GM12878 (cell line): Measurements from ENCODE around the gene UBR2. TPM values are rescaled to one million over a fixed set of nuclear protein-coding genes. Genes with fewer than 3 reads are reported as not detected.

ENCODE experiments used
- ATAC-seq: fragments of 200-7000 bp; cut with Tn5 transposase; 3 replicates; pipeline ENCODE4 v1.9.1; 2020; ENCODE audit warnings: mild to moderate bottlenecking, moderate library complexity
- BruUV-seq: library from RNA; stranded (reverse); fragments of 400-500 nt; replicated peaks from 2 replicates; lab custom pipeline; 2021; lab: Mats Ljungman, UMichigan
- CTCF ChIA-PET: fragments of 300-600 bp; sonication (Branson Sonifier 250); formaldehyde crosslinking; extraction: SDS; loops from one replicate; lab custom pipeline; 2021; ENCODE audit warnings: inconsistent platforms; lab: Yijun Ruan, JAX
- POLR2A ChIA-PET: fragments of 350-600 bp; formaldehyde crosslinking; extraction: SDS; loops from one replicate; lab custom pipeline; 2021; ENCODE audit warnings: inconsistent platforms; lab: Charles Lee
- RAD21 ChIA-PET: fragments of 300-600 bp; sonication (Branson Sonifier 250); formaldehyde crosslinking; loops from one replicate; lab custom pipeline; 2023; ENCODE audit warnings: antibody characterized with exemption; ENCODE audit not compliant: unreplicated experiment; lab: Charles Lee
- SMC1A ChIA-PET: fragments of 300-600 bp; sonication (Branson Sonifier 250); formaldehyde crosslinking; loops from one replicate; lab custom pipeline; 2023; ENCODE audit not compliant: unreplicated experiment, uncharacterized antibody; lab: Charles Lee
- DNase-seq: peaks from one replicate; pipeline ENCODE4 v3.0.0-alpha.2; 2011; ENCODE audit warnings: low read depth, low spot score
- FAIRE-seq: peaks from 3 replicates; lab custom pipeline; 2011; peaks lifted over from hg19 to GRCh38; lab: Jason Lieb, UNC
- H2AFZ ChIP-seq: 2 replicates; pipeline ENCODE4 v1.6.0; 2011; ENCODE audit warnings: low read depth, low read length, control low read depth; ENCODE audit not compliant: control insufficient read depth
- H3K27ac ChIP-seq: 2 replicates; pipeline ENCODE4 v1.5.1; 2011; ENCODE audit warnings: control low read depth; ENCODE audit not compliant: control insufficient read depth, insufficient read depth
- H3K27me3 ChIP-seq, 2 experiments: replicated peaks in 1 of 2; 2 replicates each; pipeline versions ENCODE4 v1.6.0 to v1.6.1; 2011; ENCODE audit warnings: low read length in 1 of 2; ENCODE audit not compliant: control insufficient read depth in 2 of 2, insufficient read depth in 2 of 2
- H3K36me3 ChIP-seq, 2 experiments: 2 replicates each; pipeline ENCODE4 v1.5.1; 2011; ENCODE audit warnings: low read length in 1 of 2; ENCODE audit not compliant: control insufficient read depth in 2 of 2, insufficient read depth in 2 of 2
- H3K4me1 ChIP-seq: 2 replicates; pipeline ENCODE4 v1.6.1; 2011; ENCODE audit warnings: mild to moderate bottlenecking, low read length, moderate library complexity, mixed read lengths; ENCODE audit not compliant: control insufficient read depth, insufficient read depth
- H3K4me2 ChIP-seq: 2 replicates; pipeline ENCODE4 v1.6.0; 2011; ENCODE audit warnings: control low read depth; ENCODE audit not compliant: control insufficient read depth, insufficient read depth
- H3K4me3 ChIP-seq: fragments of 200-600 bp; sonication (generic); 2 replicates; pipeline ENCODE4 v1.5.1; 2016
- H3K79me2 ChIP-seq: 2 replicates; pipeline ENCODE4 v1.6.0; 2011; ENCODE audit warnings: low read length; ENCODE audit not compliant: control insufficient read depth, insufficient read depth
- H3K9ac ChIP-seq: 2 replicates; pipeline ENCODE4 v1.8.0; 2011; ENCODE audit warnings: low read length, control low read depth, mixed read lengths; ENCODE audit not compliant: control insufficient read depth, insufficient read depth
- H3K9me3 ChIP-seq: replicated peaks from 3 replicates; pipeline ENCODE4 v1.5.1; 2011; ENCODE audit warnings: mild to moderate bottlenecking, low read length; ENCODE audit not compliant: control insufficient read depth, insufficient read depth
- H4K20me1 ChIP-seq: 2 replicates; pipeline ENCODE4 v1.6.0; 2011; ENCODE audit not compliant: control insufficient read depth, insufficient read depth
- ASH2L ChIP-seq: fragments of 300-600, 200-600 bp; sonication (generic); IDR thresholded peaks from 2 replicates; pipeline ENCODE4 v1.6.1; 2017; ENCODE audit warnings: low read depth, mild to moderate bottlenecking, borderline replicate concordance
- CHD2 ChIP-seq: IDR thresholded peaks from 2 replicates; pipeline ENCODE4 v1.6.1; 2011; ENCODE audit warnings: low read depth, low read length, improper control_type of control experiment, borderline replicate concordance
- KLF5 ChIP-seq: fragments of 450-650 bp; IDR thresholded peaks from 2 replicates; pipeline ENCODE4 v1.6.1; 2014; ENCODE audit warnings: mild to moderate bottlenecking; ENCODE audit not compliant: partially characterized antibody
- NR2F1 ChIP-seq: fragments of 450-650 bp; conservative IDR thresholded peaks from 2 replicates; pipeline ENCODE4 v1.6.1; 2017; ENCODE audit warnings: mild to moderate bottlenecking
- PML ChIP-seq: IDR thresholded peaks from 2 replicates; pipeline ENCODE4 v1.6.1; 2012; ENCODE audit warnings: low read length, inconsistent platforms
- RAD51 ChIP-seq: fragments of 450-650 bp; IDR thresholded peaks from 2 replicates; pipeline ENCODE4 v1.6.1; 2016; ENCODE audit warnings: moderate library complexity, mild to moderate bottlenecking, inconsistent platforms
- RUNX3 ChIP-seq: IDR thresholded peaks from 2 replicates; pipeline ENCODE4 v1.6.1; 2012; ENCODE audit warnings: low read length, inconsistent platforms
- STAT1 ChIP-seq: fragments of 450-650 bp; conservative IDR thresholded peaks from 2 replicates; pipeline ENCODE4 v1.6.1; 2014; ENCODE audit warnings: antibody characterized with exemption, mild to moderate bottlenecking
- TCF3 ChIP-seq: IDR thresholded peaks from 2 replicates; pipeline ENCODE4 v1.6.1; 2012; ENCODE audit warnings: low read depth, mild to moderate bottlenecking, low read length, borderline replicate concordance; ENCODE audit not compliant: insufficient read depth
- TCF7 ChIP-seq: IDR thresholded peaks from 2 replicates; pipeline ENCODE4 v1.6.1; 2014; ENCODE audit warnings: antibody characterized with exemption, borderline replicate concordance
- ZBED1 ChIP-seq: IDR thresholded peaks from 2 replicates; pipeline ENCODE4 v1.6.1; 2016; ENCODE audit warnings: borderline replicate concordance
- WGBS: methylation state at CpG from one replicate; pipeline ENCODE4 v1.1.6; 2016; ENCODE audit warnings: low lambda C conversion rate; ENCODE audit not compliant: insufficient replicate concordance, insufficient coverage; ENCODE audit errors: missing lambda C conversion rate; 5-methylcytosine and 5-hydroxymethylcytosine counted together
- in situ Hi-C: fragments of 300-500 bp; cut with MboI; formaldehyde crosslinking; loops from 9 replicates; pipeline ENCODE4 v1.14.3; 2018; ENCODE audit warnings: mixed read lengths
- intact Hi-C: fragments of 100-400 bp; cut with micrococcal nuclease; formaldehyde crosslinking; loops from one replicate; pipeline ENCODE4 v1.14.2; 2022; ENCODE audit not compliant: unreplicated experiment
- polyA plus RNA-seq, 11 experiments: library from polyadenylated mRNA; depleted of rRNA in 4 of 11; unstranded in 6 of 11; stranded (reverse) in 5 of 11; fragments of >200 nt; fragmentation: Nextera tagmentation in 4 of 11; fragmentation: Illumina TruSeq in 1 of 11; extraction: Ambion mirVana in 4 of 11; extraction: Trizol in 1 of 11; gene quantifications; 1 replicate in 1 of 11; 2 replicates in 10 of 11; pipeline versions ENCODE4 v1.2.1 to v1.2.3, GENCODE V29; 2011 to 2016; ENCODE audit warnings: inconsistent platforms in 2 of 11, missing spikeins in 2 of 11, low read depth in 1 of 11
- total RNA-seq, 4 experiments: library from RNA; depleted of rRNA in 3 of 4; stranded (reverse); fragments of >200 nt in 3 of 4; fragmentation: Illumina TruSeq in 1 of 4; extraction: Trizol in 1 of 4; gene quantifications; 2 replicates each; pipeline versions ENCODE4 v1.2.1 to v1.2.3, GENCODE V29; 2013 to 2021
- TF ChIP-seq, protein P1 (sequence below): fragments of 450-650 bp; IDR thresholded peaks from 2 replicates; pipeline ENCODE4 v1.6.1; 2018; ENCODE audit warnings: borderline replicate concordance, mild to moderate bottlenecking; ENCODE audit not compliant: partially characterized antibody

UBR2 gene
- total and polyA plus RNA-seq, 10 of the 15 experiments (the other 5 are each of a cell fraction or from before 2014, with no cell fraction given) = 2.3 to 18.4 (median 9.6) TPM

DNA sequence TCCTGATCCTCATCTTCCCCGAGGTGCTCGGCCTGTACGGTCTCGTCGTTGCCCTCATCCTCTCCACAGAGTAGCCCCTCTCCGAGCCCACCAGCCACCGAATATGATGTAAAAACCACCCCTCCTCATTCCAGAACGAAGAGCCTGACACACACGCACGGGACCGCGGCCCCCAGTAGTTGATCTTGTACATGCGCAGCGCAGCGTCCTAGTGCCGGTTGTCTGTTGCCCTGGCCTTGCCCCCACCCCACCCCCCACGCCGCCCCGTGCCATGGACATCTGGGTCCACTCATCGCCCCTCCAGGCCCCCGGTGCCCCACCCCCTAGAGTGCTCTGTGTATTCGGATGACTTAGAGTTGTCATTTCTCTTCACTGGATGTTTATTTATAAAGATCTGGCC, 163.8 kb downstream of the UBR2 start:
- Histone ChIP-seq H3K27ac (no peak overlapping the region), H2AFZ (peak overlapping the region; percentile 98), H3K4me3 (no peak overlapping the region), H3K79me2 (no peaks in the 10 kb centered on the region), H3K4me2 (peak overlapping the region; percentile 89; the same call in 1 of the 2 replicates), H3K9ac (no peak overlapping the region), H3K27me3 (no peaks in the 10 kb centered on the region), H3K4me1 (peaks cover 10% of the 10 kb centered on the region; the same call in 1 of the 2 replicates), H3K9me3 (no peaks in the 10 kb centered on the region), H3K36me3 (no peaks in the 10 kb centered on the region), H4K20me1 (no peaks in the 10 kb centered on the region)
- in situ Hi-C loops (loop anchor here (5.0 kb wide), 1 partner anchor 150 kb away; the partner anchor contains the start of gene RPL7L1), intact Hi-C loops (loop anchor here (2.0 kb wide), 1 partner anchor 171 kb away; no protein-coding TSS in a partner anchor)
- 99% methylated on average over 17 of the region's 22 CpGs for WGBS
- ATAC-seq (no peak), DNase-seq (no peak), FAIRE-seq (no peak)
- ChIA-PET POLR2A (interaction anchor here (1.3 to 2.2 kb wide), 2 partner anchors 15 to 21 kb away, joined by 3 to 7 read pairs; no protein-coding TSS in a partner anchor), RAD21 (interaction anchor here (1.5 to 2.5 kb wide), 5 partner anchors 18 to 149 kb away, joined by 3 to 46 read pairs (median 6); partner anchors contain the start of gene TBCC), CTCF (interaction anchor here (1.0 to 3.9 kb wide), 9 partner anchors 14 to 173 kb away, joined by 3 to 99 read pairs (median 10); partner anchors contain the start of genes RPL7L1 and TBCC), SMC1A (interaction anchor here (0.6 to 4.1 kb wide), 9 partner anchors 18 to 171 kb away, joined by 3 to 59 read pairs (median 4); partner anchors contain the start of genes RPL7L1 and TBCC)
- no TSS peak for BruUV-seq
- TF ChIP-seq PML (no peak), RUNX3 (no peak), NR2F1 (no peak), RAD51 (no peak), ASH2L (no peak), KLF5 (no peak), TCF7 (no peak), TCF3 (no peak), STAT1 (no peak), ZBED1 (no peak), CHD2 (no peak)
- TF ChIP-seq, protein P1, sequence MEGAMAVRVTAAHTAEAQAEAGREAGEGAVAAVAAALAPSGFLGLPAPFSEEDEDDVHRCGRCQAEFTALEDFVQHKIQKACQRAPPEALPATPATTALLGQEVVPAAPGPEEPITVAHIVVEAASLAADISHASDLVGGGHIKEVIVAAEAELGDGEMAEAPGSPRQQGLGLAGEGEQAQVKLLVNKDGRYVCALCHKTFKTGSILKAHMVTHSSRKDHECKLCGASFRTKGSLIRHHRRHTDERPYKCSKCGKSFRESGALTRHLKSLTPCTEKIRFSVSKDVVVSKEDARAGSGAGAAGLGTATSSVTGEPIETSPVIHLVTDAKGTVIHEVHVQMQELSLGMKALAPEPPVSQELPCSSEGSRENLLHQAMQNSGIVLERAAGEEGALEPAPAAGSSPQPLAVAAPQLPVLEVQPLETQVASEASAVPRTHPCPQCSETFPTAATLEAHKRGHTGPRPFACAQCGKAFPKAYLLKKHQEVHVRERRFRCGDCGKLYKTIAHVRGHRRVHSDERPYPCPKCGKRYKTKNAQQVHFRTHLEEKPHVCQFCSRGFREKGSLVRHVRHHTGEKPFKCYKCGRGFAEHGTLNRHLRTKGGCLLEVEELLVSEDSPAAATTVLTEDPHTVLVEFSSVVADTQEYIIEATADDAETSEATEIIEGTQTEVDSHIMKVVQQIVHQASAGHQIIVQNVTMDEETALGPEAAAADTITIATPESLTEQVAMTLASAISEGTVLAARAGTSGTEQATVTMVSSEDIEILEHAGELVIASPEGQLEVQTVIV = no peak
